WTC11 (cell line): ENCODE measurements around the gene CNST. TPM values are rescaled to one million over a fixed set of nuclear protein-coding genes. Genes with fewer than 3 reads are reported as not detected.
A peak's percentile ranks its signal among the peaks of the same experiment; 100 is the strongest.

Source experiments
- ATAC-seq: fragments of 200-7000 bp; cut with Tn5 transposase; 2 replicates; pipeline ENCODE4 v1.10.0; 2021; ENCODE audit warnings: mild to moderate bottlenecking, moderate library complexity
- CTCF ChIA-PET: fragments of 300-600 bp; sonication (Branson Sonifier 250); formaldehyde crosslinking; loops from one replicate; lab custom pipeline; 2021; ENCODE audit warnings: antibody characterized with exemption; lab: Charles Lee
- POLR2A ChIA-PET: fragments of 350-600 bp; sonication (Branson Sonifier 250); formaldehyde crosslinking; loops from one replicate; lab custom pipeline; 2021; ENCODE audit warnings: antibody characterized with exemption; lab: Charles Lee
- DNase-seq: peaks from one replicate; pipeline ENCODE4 v3.0.0; 2021; ENCODE audit warnings: low spot score
- H3K27ac Mint-ChIP-seq: 2 replicates; pipeline ENCODE4 v1.8.0; 2021; ENCODE audit warnings: mixed read lengths
- H3K27me3 Mint-ChIP-seq: 2 replicates; pipeline ENCODE4 v1.8.0; 2021; ENCODE audit warnings: low read depth, mild to moderate bottlenecking, moderate library complexity, mixed read lengths
- H3K36me3 Mint-ChIP-seq: 2 replicates; pipeline ENCODE4 v1.8.0; 2021; ENCODE audit warnings: mixed read lengths
- H3K4me1 Mint-ChIP-seq: 2 replicates; pipeline ENCODE4 v1.8.0; 2022; ENCODE audit warnings: mixed read lengths
- H3K4me3 Mint-ChIP-seq: 2 replicates; pipeline ENCODE4 v1.8.0; 2021; ENCODE audit warnings: mild to moderate bottlenecking, moderate library complexity, mixed read lengths
- H3K9me3 Mint-ChIP-seq: 2 replicates; pipeline ENCODE4 v1.8.0; 2021; ENCODE audit warnings: mixed read lengths
- AR ChIP-seq: fragments of 250-450 bp; sonication (Bioruptor Pico); IDR thresholded peaks from 2 replicates; pipeline ENCODE4 v1.9.0; 2021; ENCODE audit warnings: mild to moderate bottlenecking
- ATF1 ChIP-seq: sonication (generic); formaldehyde crosslinking; IDR thresholded peaks from 2 replicates; pipeline ENCODE4 v1.8.1; 2023; ENCODE audit warnings: mild to moderate bottlenecking, moderate library complexity, missing genetic modification reagents
- FOXK1 ChIP-seq: sonication (generic); formaldehyde crosslinking; IDR thresholded peaks from 2 replicates; pipeline ENCODE4 v1.8.0; 2022; ENCODE audit warnings: mild to moderate bottlenecking, moderate library complexity, missing genetic modification reagents
- FOXP1 ChIP-seq: sonication (generic); formaldehyde crosslinking; IDR thresholded peaks from 2 replicates; pipeline ENCODE4 v1.8.0; 2022; ENCODE audit warnings: missing genetic modification reagents, mild to moderate bottlenecking, moderate library complexity, borderline replicate concordance
- HMGXB4 ChIP-seq: sonication (generic); formaldehyde crosslinking; IDR thresholded peaks from 2 replicates; pipeline ENCODE4 v1.8.1; 2023; ENCODE audit warnings: mild to moderate bottlenecking, moderate library complexity, missing genetic modification reagents
- PREB ChIP-seq: sonication (generic); formaldehyde crosslinking; IDR thresholded peaks from 2 replicates; pipeline ENCODE4 v1.8.1; 2022; ENCODE audit warnings: mild to moderate bottlenecking, missing genetic modification reagents, moderate library complexity, borderline replicate concordance
- SOX15 ChIP-seq: fragments of 250-450 bp; sonication (Bioruptor Pico); IDR thresholded peaks from 2 replicates; pipeline ENCODE4 v1.9.0; 2021; ENCODE audit warnings: mild to moderate bottlenecking
- ZNF416 ChIP-seq: fragments of 250-450 bp; sonication (Bioruptor Pico); IDR thresholded peaks from 2 replicates; pipeline ENCODE4 v1.9.0; 2021; ENCODE audit warnings: mild to moderate bottlenecking, inconsistent platforms
- total RNA-seq: library from RNA; stranded (reverse); gene quantifications from 3 replicates; pipeline ENCODE4 v1.2.3, GENCODE V29; 2021
- TF ChIP-seq, protein P1 (sequence below): sonication (generic); formaldehyde crosslinking; IDR thresholded peaks from 2 replicates; pipeline ENCODE4 v1.8.0; 2022; ENCODE audit warnings: mild to moderate bottlenecking, missing genetic modification reagents
- TF ChIP-seq, protein P2 (sequence below): sonication (generic); formaldehyde crosslinking; conservative IDR thresholded peaks from 2 replicates; pipeline ENCODE4 v1.8.1; 2022; ENCODE audit warnings: mild to moderate bottlenecking, missing genetic modification reagents
- TF ChIP-seq, protein P3 (sequence below): sonication (generic); formaldehyde crosslinking; conservative IDR thresholded peaks from 2 replicates; pipeline ENCODE4 v1.8.1; 2023; ENCODE audit warnings: mild to moderate bottlenecking, low read depth, missing genetic modification reagents, moderate library complexity

CNST gene
- total RNA-seq, 1 experiment from 2014 or later = 18.4 TPM

DNA sequence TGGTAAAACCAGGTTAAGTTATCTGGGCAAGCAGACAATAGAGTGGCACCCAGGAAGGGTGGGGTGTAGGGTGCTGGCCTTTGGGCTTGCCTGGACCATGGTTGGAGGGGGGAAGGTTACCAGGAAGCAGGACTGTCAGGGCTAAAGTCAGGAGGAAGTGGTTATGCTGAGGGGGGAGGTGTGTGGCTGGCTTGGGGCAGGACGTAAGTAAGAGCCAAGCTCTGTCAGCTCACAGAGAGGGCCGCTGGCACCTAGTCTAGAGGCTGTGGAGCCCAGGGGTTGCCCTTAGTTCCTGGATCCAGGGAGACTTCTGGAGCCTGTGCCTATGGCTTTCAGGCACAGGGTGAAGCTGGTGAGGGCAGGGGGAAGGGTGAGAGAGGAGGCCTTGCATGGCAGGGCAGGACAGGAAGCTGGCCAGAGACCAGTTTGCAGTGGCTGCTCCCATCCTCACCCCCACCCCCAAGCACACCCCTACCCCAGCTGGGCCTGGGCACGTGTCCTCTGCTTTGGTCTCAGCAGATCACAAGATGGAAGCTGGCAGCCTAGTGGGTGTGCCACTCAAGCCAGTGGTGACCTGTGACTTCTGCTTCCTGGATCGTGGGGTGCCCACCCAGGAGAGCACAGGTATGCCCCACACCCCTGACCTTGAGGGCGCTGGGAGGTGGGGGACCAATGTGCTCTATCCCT is 38.7 kb upstream of the CNST start:
- Mint-ChIP-seq H3K27ac (no peak overlapping the region), H3K27me3 (peaks cover 7% of the 10 kb centered on the region; the same call in 1 of the 2 replicates), H3K4me3 (no peak overlapping the region), H3K36me3 (peaks cover 18% of the 10 kb centered on the region), H3K9me3 (peaks cover 31% of the 10 kb centered on the region)
- no peak for ATAC-seq
- CTCF ChIA-PET = no interaction called here
- TF ChIP-seq FOXK1 (CRISPR knock-in tag) = no peak
- no peak for TF ChIP-seq SOX15 (CRISPR knock-in tag)
- TF ChIP-seq FOXP1 (CRISPR knock-in tag) = no peak
- TF ChIP-seq, protein P1, sequence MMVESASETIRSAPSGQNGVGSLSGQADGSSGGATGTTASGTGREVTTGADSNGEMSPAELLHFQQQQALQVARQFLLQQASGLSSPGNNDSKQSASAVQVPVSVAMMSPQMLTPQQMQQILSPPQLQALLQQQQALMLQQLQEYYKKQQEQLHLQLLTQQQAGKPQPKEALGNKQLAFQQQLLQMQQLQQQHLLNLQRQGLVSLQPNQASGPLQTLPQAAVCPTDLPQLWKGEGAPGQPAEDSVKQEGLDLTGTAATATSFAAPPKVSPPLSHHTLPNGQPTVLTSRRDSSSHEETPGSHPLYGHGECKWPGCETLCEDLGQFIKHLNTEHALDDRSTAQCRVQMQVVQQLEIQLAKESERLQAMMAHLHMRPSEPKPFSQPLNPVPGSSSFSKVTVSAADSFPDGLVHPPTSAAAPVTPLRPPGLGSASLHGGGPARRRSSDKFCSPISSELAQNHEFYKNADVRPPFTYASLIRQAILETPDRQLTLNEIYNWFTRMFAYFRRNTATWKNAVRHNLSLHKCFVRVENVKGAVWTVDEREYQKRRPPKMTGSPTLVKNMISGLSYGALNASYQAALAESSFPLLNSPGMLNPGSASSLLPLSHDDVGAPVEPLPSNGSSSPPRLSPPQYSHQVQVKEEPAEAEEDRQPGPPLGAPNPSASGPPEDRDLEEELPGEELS = no peak
- TF ChIP-seq AR (CRISPR knock-in tag) = no peak
- TF ChIP-seq, protein P2, sequence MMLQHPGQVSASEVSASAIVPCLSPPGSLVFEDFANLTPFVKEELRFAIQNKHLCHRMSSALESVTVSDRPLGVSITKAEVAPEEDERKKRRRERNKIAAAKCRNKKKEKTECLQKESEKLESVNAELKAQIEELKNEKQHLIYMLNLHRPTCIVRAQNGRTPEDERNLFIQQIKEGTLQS (CRISPR knock-in tag) = no peak
- TF ChIP-seq, protein P3, sequence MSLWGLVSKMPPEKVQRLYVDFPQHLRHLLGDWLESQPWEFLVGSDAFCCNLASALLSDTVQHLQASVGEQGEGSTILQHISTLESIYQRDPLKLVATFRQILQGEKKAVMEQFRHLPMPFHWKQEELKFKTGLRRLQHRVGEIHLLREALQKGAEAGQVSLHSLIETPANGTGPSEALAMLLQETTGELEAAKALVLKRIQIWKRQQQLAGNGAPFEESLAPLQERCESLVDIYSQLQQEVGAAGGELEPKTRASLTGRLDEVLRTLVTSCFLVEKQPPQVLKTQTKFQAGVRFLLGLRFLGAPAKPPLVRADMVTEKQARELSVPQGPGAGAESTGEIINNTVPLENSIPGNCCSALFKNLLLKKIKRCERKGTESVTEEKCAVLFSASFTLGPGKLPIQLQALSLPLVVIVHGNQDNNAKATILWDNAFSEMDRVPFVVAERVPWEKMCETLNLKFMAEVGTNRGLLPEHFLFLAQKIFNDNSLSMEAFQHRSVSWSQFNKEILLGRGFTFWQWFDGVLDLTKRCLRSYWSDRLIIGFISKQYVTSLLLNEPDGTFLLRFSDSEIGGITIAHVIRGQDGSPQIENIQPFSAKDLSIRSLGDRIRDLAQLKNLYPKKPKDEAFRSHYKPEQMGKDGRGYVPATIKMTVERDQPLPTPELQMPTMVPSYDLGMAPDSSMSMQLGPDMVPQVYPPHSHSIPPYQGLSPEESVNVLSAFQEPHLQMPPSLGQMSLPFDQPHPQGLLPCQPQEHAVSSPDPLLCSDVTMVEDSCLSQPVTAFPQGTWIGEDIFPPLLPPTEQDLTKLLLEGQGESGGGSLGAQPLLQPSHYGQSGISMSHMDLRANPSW (CRISPR knock-in tag) = no peak
- TF ChIP-seq PREB (CRISPR knock-in tag) = no peak
- TF ChIP-seq HMGXB4 (CRISPR knock-in tag) = no peak
- TF ChIP-seq, all 79 proteins: peak for 0
- H3K4me1 Mint-ChIP-seq = no peaks in the 10 kb centered on the region
- POLR2A ChIA-PET = no interaction called here
- DNase-seq = no peak

GRCh38 chr1:246528933-246529731 is 37.1 kb upstream of the CNST start:
- H3K4me1 Mint-ChIP-seq = no peaks in the 10 kb centered on the region
- H3K9me3 Mint-ChIP-seq = peaks cover 31% of the 10 kb centered on the region
- ChIA-PET CTCF (interaction anchor here (0.6 to 1.0 kb wide), 3 partner anchors 22 to 37 kb away, joined by 3 read pairs; partner anchors contain the start of gene SMYD3), POLR2A (no interaction called here)
- H3K27ac Mint-ChIP-seq = no peak overlapping the region
- H3K4me3 Mint-ChIP-seq = no peak overlapping the region
- DNase-seq = no peak
- peaks cover 7% of the 10 kb centered on the region; the same call in 1 of the 2 replicates for H3K27me3 Mint-ChIP-seq
- ATAC-seq = peak; percentile 36; the same call in 1 of the 2 replicates
- H3K36me3 Mint-ChIP-seq = peaks cover 18% of the 10 kb centered on the region
- TF ChIP-seq ATF1 (CRISPR knock-in tag) (no peak), ZNF416 (no peak)
